ENCODE measurements around the gene DNAAF8. TPM values are rescaled to one million over a fixed set of nuclear protein-coding genes. Genes with fewer than 3 reads are reported as not detected.
"Not testable (repeated sequence)": the region's sequence is repeated elsewhere in the genome, so short reads cannot be mapped to it uniquely, and the experiment has no call there.

Gene DNAAF8
- total RNA-seq, 3 donors from 2014 or later, result 0.16 to 0.47 (median 0.25) TPM

DNA sequence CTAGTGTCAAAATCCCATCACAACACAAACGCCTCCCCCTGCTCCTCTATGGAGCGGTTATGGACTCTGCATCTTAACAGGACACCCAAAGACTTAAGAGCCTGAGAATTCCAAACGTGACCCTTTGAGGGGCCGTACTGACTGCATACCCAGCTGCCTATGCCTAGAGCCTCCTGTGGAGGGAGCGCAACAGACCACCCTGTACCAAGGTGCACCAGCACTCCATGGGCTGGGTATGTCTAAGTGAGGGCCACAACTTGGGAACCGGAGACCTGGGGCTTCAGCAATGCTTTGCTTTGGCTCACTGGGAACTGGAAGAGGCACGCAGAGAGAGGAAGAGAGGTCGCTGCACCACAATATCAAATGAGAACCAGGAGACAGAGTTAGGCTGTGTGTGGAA, 5.7 kb upstream of the DNAAF8 start:
- H3K9me3 Mint-ChIP-seq, result no peaks in the 10 kb centered on the region
- DNase-seq, result no peak
- ATAC-seq, result no peak
- H3K27me3 Mint-ChIP-seq (ENCODE audit: low read depth), result no peaks in the 10 kb centered on the region
- H3K4me3 Mint-ChIP-seq, result no peak overlapping the region
- H3K36me3 Mint-ChIP-seq (ENCODE audit: insufficient read depth), result peaks cover 9% of the 10 kb centered on the region
- peaks cover 8% of the 10 kb centered on the region for H3K4me1 Mint-ChIP-seq (ENCODE audit: low read depth)

DNA sequence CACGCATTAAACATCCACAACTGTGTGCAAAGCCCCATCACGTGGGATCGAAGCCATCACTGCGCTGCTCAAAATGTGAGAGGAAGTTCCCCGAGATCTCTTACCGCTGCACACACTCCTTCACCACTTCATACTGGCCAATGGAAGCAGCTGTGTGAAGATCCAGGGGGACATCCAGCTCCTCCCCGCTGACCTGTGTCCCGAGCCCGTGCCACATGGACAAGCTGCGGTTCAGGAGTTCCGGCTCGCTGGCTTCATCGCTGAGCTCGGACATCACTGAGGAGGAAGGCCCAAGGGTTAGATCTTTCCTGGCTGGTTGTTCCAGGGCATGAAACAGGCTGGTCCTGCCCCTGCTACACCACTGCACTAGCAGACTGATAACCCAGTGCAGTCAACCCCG, 4.5 kb upstream of the DNAAF8 start:
- no peak for DNase-seq
- H3K4me3 Mint-ChIP-seq, result no peak overlapping the region
- no peak for ATAC-seq
- H3K36me3 Mint-ChIP-seq (ENCODE audit: insufficient read depth), result peaks cover 9% of the 10 kb centered on the region
- no peaks in the 10 kb centered on the region for H3K9me3 Mint-ChIP-seq
- H3K4me1 Mint-ChIP-seq (ENCODE audit: low read depth), result peaks cover 9% of the 10 kb centered on the region
- H3K27me3 Mint-ChIP-seq (ENCODE audit: low read depth), result no peaks in the 10 kb centered on the region

DNA sequence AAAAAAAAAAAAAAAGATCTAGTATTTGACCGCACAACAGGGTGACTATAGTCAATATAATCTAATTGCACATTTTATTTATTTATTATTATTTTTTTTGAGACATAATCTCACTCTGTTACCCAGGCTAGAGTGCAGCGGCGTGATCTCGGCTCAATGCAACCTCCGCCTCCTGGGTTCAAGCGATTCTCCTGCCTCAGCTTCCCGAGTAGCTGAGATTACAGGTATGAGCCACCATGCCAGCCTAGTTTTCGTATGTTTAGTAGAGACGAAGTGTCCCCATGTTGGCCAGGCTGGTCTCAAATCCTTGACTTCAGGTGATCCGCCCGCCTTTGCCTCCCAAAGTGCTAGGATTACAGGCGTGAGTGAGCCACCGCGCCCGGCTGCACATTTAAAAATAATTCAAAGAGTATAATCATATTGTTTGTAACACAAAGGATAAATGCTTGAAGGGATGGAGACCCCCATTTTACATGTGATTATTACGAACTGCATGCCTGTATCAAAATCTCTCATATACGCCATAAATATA, 1.1 kb upstream of the DNAAF8 start:
- DNase-seq (no peak), ATAC-seq (no peak)
- H3K27me3 Mint-ChIP-seq (ENCODE audit: low read depth), result peaks cover 2% of the 10 kb centered on the region
- H3K4me1 Mint-ChIP-seq (ENCODE audit: low read depth), result peaks cover 16% of the 10 kb centered on the region
- no peaks in the 10 kb centered on the region for H3K9me3 Mint-ChIP-seq
- H3K4me3 Mint-ChIP-seq, result peak overlapping the region; percentile 91
- no peaks in the 10 kb centered on the region for H3K36me3 Mint-ChIP-seq (ENCODE audit: insufficient read depth)

DNA sequence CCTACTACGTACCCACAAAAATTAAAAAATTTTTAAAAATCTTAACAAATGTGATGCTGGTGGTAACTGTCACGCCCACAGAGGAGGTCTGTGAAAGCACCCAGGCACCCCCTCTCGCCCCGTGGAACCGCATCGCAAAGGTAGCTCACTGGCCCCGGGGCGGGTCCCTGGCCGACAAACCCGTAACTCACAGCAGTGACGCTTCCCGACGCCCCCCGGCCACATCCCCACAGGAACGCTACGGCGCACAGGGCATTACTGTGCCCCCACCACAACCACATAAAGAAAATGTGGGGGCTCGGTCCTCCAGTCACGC, 632 bp upstream of the DNAAF8 start:
- Mint-ChIP-seq H3K9me3 (no peaks in the 10 kb centered on the region), H3K4me1 (ENCODE audit: low read depth) (peaks cover 16% of the 10 kb centered on the region), H3K27me3 (ENCODE audit: low read depth) (peaks cover 2% of the 10 kb centered on the region), H3K36me3 (ENCODE audit: insufficient read depth) (no peaks in the 10 kb centered on the region), H3K4me3 (peak overlapping the region; percentile 91)
- peak; percentile 5 to 25 for ATAC-seq
- DNase-seq, result peak; percentile 23

DNA sequence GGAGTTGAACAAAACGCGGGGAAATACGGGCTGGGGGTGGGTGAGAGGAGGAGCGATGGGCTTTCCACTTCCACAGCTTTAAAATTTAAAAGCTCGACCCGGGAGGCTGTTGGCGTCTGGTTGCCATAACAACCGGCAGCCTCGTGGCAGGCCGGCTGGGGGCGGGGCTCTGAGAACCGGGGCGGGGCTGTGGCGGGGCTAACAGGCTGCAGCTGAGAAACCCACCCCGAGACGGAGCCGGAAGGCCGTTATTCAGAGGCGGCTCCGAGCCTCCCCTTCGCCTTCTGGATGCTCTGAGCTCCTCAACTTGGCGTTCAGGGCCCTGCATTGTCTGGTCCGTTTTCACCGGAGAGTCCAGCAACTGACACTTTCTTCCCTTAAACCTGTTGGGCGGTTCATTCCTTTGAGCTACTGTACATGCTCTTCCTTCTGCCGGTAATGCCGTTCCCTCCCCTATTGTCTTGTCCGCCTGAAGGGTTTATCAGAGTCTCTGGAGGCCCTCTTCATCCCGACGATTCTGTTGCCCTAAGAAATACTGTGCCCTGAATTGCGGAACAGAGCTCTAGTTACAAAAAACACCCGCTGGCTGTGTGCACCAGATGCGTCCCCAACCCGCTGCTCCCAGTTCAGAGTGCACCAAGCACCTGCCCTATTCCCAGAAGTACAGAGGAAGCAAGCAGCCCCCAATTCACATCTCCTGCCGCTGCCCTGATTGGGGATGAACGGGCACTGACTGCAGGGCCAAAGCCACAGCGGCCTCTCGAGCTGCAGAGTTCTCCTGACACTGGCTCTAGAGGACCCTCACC, 596 bp downstream of the DNAAF8 start:
- peaks cover 16% of the 10 kb centered on the region for H3K4me1 Mint-ChIP-seq (ENCODE audit: low read depth)
- H3K9me3 Mint-ChIP-seq, result no peaks in the 10 kb centered on the region
- peak overlapping the region; percentile 91 for H3K4me3 Mint-ChIP-seq
- peak; percentile 92 for DNase-seq
- peaks cover 2% of the 10 kb centered on the region for H3K27me3 Mint-ChIP-seq (ENCODE audit: low read depth)
- H3K36me3 Mint-ChIP-seq (ENCODE audit: insufficient read depth), result no peaks in the 10 kb centered on the region
- peak; percentile 76 to 80 for ATAC-seq

DNA sequence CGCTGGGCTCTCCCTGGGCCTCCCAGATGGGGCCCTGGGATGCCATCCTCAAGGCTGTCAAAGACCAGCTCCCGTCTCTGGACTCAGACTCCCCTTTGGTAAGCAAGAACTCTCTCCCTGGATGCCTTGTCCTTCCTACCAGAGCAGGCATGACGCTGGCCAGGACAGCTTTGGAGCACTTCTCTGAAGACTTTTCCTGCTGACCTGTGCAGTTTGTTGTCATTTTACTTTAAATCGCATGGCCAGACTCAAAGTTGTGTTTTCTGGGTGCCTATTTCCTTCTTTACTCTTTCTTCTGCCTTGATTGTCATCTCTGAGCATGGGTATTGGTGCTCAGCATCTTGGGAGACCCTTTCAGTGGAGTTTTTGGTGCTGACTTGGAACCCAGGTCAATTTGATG, 2.2 kb downstream of the DNAAF8 start:
- Mint-ChIP-seq H3K27me3 (ENCODE audit: low read depth) (peaks cover 2% of the 10 kb centered on the region), H3K9me3 (no peaks in the 10 kb centered on the region), H3K4me1 (ENCODE audit: low read depth) (peaks cover 16% of the 10 kb centered on the region), H3K4me3 (no peak overlapping the region), H3K36me3 (ENCODE audit: insufficient read depth) (no peaks in the 10 kb centered on the region)
- DNase-seq (no peak), ATAC-seq (no peak)

DNA sequence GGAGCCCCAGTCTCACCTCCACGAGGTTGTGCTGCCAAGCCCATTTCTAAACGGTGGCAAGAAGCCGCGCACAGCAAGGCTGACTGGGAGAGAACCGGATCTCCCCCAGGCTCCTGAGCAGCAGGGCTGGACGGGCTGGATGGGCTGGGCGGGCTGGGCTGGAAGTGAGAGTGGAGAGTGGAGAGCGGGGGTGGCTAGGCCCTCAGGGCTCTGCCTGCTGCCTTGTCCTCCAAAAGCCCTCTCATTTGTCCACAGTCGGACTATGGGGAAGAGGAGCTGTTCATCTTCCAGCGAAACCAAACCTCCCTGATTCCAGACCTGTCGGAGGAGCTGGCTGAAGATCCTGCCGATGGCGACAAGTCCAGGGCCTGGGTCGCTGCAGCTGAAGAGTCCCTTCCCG, 3.2 kb downstream of the DNAAF8 start:
- no peak for ATAC-seq
- H3K4me3 Mint-ChIP-seq, result no peak overlapping the region

DNA sequence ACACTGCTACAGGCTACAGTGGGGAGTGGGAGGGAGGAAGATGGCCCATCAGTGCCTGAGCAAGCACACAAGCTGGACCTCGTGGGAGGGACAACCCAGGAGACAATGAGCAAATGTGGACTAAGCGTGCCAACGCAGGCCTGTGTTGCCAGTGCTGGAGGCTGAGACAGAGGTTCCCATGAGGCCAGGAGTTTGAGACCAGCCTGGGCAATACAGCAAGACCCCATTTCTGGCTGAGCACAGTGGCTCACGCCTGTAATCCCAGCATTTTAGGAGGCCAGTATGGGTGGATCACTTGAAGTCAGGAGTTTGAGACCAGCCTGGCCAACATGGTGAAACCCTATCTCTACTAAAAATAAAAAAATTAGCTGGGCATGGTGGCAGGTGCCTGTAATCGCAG, 4.0 kb downstream of the DNAAF8 start:
- not testable (repeated sequence) for H3K36me3 Mint-ChIP-seq (ENCODE audit: insufficient read depth); H3K9me3 Mint-ChIP-seq; H3K27me3 Mint-ChIP-seq (ENCODE audit: low read depth); DNase-seq; H3K4me3 Mint-ChIP-seq; ATAC-seq
- H3K4me1 Mint-ChIP-seq (ENCODE audit: low read depth), result peaks cover 11% of the 10 kb centered on the region

More for the DNA sequence above, 3.2 kb downstream of the DNAAF8 start:
- H3K27me3 Mint-ChIP-seq (ENCODE audit: low read depth), result peaks cover 2% of the 10 kb centered on the region
- no peaks in the 10 kb centered on the region for H3K36me3 Mint-ChIP-seq (ENCODE audit: insufficient read depth)
- DNase-seq, result no peak
- H3K4me1 Mint-ChIP-seq (ENCODE audit: low read depth), result peaks cover 16% of the 10 kb centered on the region
- no peaks in the 10 kb centered on the region for H3K9me3 Mint-ChIP-seq

DNA sequence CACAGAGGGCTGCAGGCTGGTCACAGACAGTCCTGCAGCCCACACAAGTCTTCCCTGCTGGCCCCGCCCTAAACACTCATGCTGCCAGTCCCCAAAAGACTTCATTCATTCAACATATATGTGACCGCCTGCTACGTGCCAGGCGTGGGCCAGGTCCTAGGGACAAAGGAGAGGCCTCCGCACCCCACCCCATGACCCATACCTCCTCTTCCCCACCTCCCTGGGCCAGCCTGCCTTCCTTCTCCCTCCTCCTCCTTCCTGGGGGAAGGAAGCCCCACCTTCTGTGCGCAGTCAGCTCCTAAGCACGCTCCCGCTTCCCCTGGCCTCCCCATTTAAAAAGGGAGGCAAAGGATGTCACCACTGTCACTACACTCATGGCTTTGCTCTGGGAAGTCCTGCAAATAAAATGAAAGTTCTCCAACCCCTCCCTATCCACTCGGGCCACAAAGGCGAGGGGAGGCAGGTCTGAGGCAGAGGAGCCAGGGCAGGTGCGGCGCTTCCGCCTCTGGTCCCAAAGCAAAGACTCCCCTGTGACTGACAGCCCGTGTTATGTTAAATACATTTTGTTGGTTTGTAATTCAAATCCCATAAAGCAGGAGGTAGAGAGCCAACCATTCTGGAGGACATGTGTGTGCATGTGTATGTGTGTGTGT, 9.0 kb downstream of the DNAAF8 start:
- H3K9me3 Mint-ChIP-seq, result no peaks in the 10 kb centered on the region
- no peak for DNase-seq
- H3K4me1 Mint-ChIP-seq (ENCODE audit: low read depth), result peaks cover 9% of the 10 kb centered on the region
- H3K27me3 Mint-ChIP-seq (ENCODE audit: low read depth), result no peaks in the 10 kb centered on the region
- peak in 1 of 2 donors; percentile 25 for ATAC-seq
- H3K4me3 Mint-ChIP-seq, result peak overlapping the region; percentile 58
- H3K36me3 Mint-ChIP-seq (ENCODE audit: insufficient read depth), result no peaks in the 10 kb centered on the region

DNA sequence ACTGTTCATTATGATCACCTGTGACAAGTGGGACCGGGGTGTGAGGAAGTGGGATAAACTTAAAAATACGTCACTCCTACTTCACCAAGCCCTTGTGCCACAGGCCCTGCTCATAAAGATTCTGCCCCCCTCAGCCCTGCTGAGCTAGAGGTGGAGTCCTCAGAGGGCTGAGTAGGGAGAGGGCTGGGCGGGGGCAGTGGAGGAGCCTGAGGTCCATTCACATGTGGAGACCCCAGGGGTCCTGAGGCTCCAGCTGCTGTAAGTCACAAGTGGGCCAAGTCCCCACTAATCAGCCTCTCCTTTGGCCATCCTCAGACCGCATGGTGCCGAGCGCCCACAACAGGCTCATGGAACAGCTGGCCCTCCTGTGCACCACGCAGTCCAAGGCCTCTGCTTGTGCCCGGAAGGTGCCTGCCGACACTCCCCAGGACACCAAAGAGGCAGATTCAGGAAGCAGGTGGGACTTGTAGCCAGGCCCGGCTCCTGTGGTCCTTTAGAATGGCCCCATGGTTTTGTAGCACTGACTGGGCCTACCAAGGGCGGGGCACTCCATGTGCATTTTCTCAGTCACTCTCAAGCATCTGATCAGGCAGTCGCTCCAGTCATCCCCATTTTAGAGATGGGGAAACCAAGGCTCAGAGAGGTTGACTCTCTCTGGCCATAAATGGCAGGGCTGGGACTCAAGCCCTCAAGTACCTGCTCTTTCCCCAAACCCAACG, 10.4 kb downstream of the DNAAF8 start:
- DNase-seq, result no peak
- H3K4me1 Mint-ChIP-seq (ENCODE audit: low read depth), result peaks cover 12% of the 10 kb centered on the region
- H3K9me3 Mint-ChIP-seq, result no peaks in the 10 kb centered on the region
- ATAC-seq, result no peak
- no peaks in the 10 kb centered on the region for H3K27me3 Mint-ChIP-seq (ENCODE audit: low read depth)
- H3K36me3 Mint-ChIP-seq (ENCODE audit: insufficient read depth), result no peaks in the 10 kb centered on the region
- H3K4me3 Mint-ChIP-seq, result no peak overlapping the region

DNA sequence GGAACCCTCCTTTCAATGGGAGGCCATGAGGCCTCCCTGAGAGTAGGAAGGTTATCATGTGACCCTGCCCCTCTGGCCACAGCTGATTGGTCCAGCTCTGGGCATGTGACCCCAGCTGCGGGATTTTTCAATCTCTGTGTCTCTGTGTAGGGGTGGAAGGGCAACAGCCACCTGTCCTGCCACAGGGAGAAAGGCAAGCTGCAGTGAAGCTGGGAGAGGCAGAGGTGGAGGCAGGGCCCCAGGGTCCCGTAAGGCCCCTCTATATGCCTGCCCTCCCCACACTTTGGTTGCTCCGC, 10.9 kb downstream of the DNAAF8 start:
- H3K4me1 Mint-ChIP-seq (ENCODE audit: low read depth), result peaks cover 12% of the 10 kb centered on the region
- no peak for DNase-seq
- H3K27me3 Mint-ChIP-seq (ENCODE audit: low read depth), result no peaks in the 10 kb centered on the region
- no peaks in the 10 kb centered on the region for H3K36me3 Mint-ChIP-seq (ENCODE audit: insufficient read depth)
- no peak for ATAC-seq
- no peaks in the 10 kb centered on the region for H3K9me3 Mint-ChIP-seq
- no peak overlapping the region for H3K4me3 Mint-ChIP-seq

DNA sequence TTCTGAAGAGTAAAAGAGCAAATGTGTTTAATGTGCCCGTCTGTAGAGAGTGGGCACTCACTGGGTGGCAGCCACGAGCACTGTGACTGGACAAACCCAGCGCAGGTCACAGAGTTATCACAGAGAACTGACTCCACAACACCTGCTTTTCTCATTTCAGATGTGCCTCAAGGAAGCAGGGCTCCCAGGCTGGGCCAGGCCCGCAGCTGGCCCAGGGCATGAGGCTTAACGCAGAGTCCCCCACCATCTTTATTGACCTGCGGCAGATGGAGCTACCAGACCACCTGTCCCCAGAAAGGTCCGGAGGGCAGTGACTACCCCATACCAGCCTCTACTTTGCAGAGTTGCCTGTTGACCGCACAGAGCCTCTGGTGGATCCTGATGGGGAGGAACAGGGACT, 11.9 kb downstream of the DNAAF8 start:
- Mint-ChIP-seq H3K4me1 (ENCODE audit: low read depth) (peaks cover 12% of the 10 kb centered on the region), H3K9me3 (no peaks in the 10 kb centered on the region), H3K4me3 (no peak overlapping the region), H3K36me3 (ENCODE audit: insufficient read depth) (peaks cover 3% of the 10 kb centered on the region), H3K27me3 (ENCODE audit: low read depth) (no peaks in the 10 kb centered on the region)
- no peak for ATAC-seq
- no peak for DNase-seq

DNA sequence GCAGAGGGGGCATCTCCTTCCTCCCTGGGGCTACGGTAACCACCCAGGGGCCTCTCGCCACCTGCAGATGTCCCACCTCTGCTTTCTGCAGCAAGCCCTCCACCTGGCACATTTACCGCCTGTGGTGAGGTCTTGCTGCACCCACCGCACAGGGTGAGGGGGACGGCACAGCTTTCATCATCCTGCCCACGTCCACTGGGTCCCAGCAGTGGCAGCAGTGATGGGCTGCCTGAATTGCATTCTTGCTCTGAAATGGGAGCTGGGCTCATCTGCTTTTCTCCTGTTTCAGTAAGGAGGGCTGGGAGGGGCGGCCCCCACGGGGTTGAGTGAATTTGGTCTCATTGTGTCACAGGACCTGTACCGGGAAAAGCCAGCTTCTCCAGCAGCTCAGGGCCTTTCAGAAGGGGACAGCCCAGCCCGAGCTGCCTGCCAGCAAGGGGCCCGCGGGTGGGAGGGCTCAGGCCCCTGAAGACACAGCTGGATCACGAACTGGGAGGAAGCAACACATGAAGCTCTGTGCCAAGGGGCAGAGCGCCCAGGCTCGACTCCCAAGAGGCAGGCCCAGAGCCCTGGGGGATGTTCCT, 12.7 kb downstream of the DNAAF8 start:
- DNase-seq (no peak), ATAC-seq (peak; percentile 16 to 34)
- Mint-ChIP-seq H3K27me3 (ENCODE audit: low read depth) (no peaks in the 10 kb centered on the region), H3K36me3 (ENCODE audit: insufficient read depth) (peaks cover 3% of the 10 kb centered on the region), H3K9me3 (no peaks in the 10 kb centered on the region), H3K4me1 (ENCODE audit: low read depth) (peaks cover 12% of the 10 kb centered on the region), H3K4me3 (no peak overlapping the region)

DNA sequence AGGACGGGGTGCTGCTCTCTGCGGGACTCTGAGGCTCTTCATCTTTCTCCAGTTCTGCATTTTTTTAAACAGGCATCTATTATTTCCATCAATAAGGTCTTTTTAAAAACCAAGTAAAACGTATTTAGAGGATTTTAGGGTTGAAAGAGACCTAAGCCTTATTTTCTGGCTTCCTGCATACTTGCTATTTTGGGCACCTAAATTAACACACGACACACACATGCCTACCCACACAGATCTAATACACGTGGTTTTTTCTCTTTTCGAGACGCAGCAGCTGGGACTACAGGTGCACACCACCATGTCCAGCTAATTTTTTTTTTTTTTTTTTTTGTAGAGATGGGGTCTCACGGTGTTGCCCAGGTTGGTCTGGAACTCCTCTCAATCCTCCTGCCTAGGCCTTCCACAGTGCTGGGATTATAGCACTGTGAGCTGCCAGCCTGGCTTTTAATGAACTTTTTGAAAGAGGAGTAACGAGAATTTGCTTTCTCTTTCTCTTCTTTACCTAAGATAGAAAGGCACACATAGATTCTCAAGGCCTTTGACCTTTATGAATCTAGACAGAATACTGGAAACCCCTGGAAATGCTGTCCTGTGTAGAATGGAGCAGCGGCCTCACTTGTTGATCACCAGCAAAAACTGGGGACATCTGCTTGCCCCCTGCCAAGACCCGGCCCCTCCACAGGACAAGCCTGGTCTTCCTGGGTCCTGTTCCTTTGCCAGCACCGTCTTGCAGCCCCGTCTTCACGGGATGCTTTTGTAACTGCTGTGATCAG, 13.8 kb downstream of the DNAAF8 start:
- peaks cover 3% of the 10 kb centered on the region for H3K36me3 Mint-ChIP-seq (ENCODE audit: insufficient read depth)
- peaks cover 12% of the 10 kb centered on the region for H3K4me1 Mint-ChIP-seq (ENCODE audit: low read depth)
- DNase-seq (no peak), ATAC-seq (peak in 1 of 2 donors; percentile 29)
- no peaks in the 10 kb centered on the region for H3K27me3 Mint-ChIP-seq (ENCODE audit: low read depth)
- H3K9me3 Mint-ChIP-seq, result no peaks in the 10 kb centered on the region
- peak overlapping the region; percentile 35 for H3K4me3 Mint-ChIP-seq
